ENCODE measurements around the gene REXO4. TPM values are rescaled to one million over a fixed set of nuclear protein-coding genes. Genes with fewer than 3 reads are reported as not detected.

Gene REXO4
- total and polyA plus RNA-seq, 4 experiments from 2014 or later: 10.7 to 39.0 (median 32.0) TPM

DNA sequence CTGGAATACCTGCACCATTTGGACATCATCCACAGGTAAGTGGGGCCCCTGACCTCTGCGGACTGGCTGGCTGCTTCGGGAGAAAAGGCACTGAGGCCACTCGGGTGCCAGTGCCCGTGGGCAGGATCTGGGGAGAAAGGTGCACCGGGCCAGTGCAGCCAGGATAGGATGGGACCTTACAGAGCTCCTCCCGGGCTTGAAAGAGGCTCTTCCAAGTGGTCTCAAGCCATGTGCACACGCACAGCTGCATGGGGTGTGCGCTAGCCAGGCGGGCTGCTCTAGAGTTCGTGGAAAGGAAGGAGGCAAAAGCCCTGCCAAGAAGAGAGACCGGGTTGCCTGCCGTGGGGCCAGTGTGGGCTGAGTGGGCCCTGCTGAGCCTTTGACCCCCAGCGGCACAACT lies 28.2 kb downstream of the REXO4 start:
- H3K4me3 ChIP-seq (ENCODE audit: low read length in 2 of 2): no peak overlapping the region
- no peak overlapping the region for H3K27ac Mint-ChIP-seq
- no peaks in the 10 kb centered on the region for H3K36me3 Mint-ChIP-seq
- no peak overlapping the region for H3K27ac ChIP-seq (ENCODE audit: low read depth, low read length)
- no peaks in the 10 kb centered on the region for H3K4me1 ChIP-seq (ENCODE audit: insufficient read depth, low read length)
- intact Hi-C loops (cut with micrococcal nuclease): no loop called here
- ChIA-PET CTCF (ENCODE audit: partially characterized antibody) (no interaction called here), POLR2A (ENCODE audit: partially characterized antibody) (no interaction called here)
- H3K27me3 Mint-ChIP-seq: peaks cover 4 to 8% of the 10 kb centered on the region in 2 donors
- H3K9me3 ChIP-seq (ENCODE audit: control insufficient read depth in 1 of 2, low read length in 2 of 2): no peaks in the 10 kb centered on the region
- DNase-seq: no peak
- no peak overlapping the region for H3K4me3 Mint-ChIP-seq
- no peaks in the 10 kb centered on the region for H3K36me3 ChIP-seq (ENCODE audit: insufficient read depth, low read length)
- H3K27me3 ChIP-seq (ENCODE audit: insufficient read depth, low read length): no peaks in the 10 kb centered on the region
- H3K4me1 Mint-ChIP-seq: no peaks in the 10 kb centered on the region
- no peaks in the 10 kb centered on the region for H3K9me3 Mint-ChIP-seq

DNA sequence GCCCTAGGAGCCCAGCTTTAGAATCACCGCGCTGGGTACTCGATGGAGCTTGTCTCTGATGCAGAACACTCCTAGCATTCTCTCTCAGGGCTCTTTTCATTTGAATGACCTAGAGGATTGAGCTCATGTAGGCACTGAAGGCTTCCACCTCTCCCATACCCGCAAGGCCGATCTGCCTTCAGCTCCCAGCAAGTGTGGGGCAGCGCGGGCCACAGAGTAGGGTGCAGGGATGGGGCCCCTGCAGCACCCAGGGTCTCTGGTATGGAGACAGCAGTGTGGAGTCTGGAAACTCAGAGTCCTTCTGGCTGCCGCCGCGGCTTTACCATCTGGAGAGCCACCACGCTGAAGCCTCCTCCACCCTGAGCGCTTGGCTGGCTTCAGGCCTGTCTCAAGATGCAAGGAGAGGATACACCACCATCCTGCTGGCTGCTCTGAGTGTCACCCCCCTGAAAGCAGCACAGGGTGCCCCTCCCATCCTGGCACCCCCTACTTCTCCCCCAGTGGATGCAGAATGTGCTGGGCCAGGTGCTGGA lies 28.7 kb downstream of the REXO4 start:
- H3K9me3 ChIP-seq (ENCODE audit: control insufficient read depth in 1 of 2, low read length in 2 of 2): no peaks in the 10 kb centered on the region
- Mint-ChIP-seq H3K36me3 (no peaks in the 10 kb centered on the region), H3K27ac (no peak overlapping the region), H3K4me1 (no peaks in the 10 kb centered on the region), H3K4me3 (no peak overlapping the region), H3K27me3 (peaks cover 4 to 8% of the 10 kb centered on the region in 2 donors), H3K9me3 (no peaks in the 10 kb centered on the region)
- intact Hi-C loops (cut with micrococcal nuclease): no loop called here
- no peaks in the 10 kb centered on the region for H3K27me3 ChIP-seq (ENCODE audit: insufficient read depth, low read length)
- H3K4me1 ChIP-seq (ENCODE audit: insufficient read depth, low read length): no peaks in the 10 kb centered on the region
- H3K36me3 ChIP-seq (ENCODE audit: insufficient read depth, low read length): no peaks in the 10 kb centered on the region
- POLR2A ChIA-PET (ENCODE audit: partially characterized antibody): no interaction called here
- peak in 1 of 5 donors; percentile 7 for DNase-seq
- CTCF ChIA-PET (ENCODE audit: partially characterized antibody): no interaction called here
- H3K27ac ChIP-seq (ENCODE audit: low read depth, low read length): no peak overlapping the region
- H3K4me3 ChIP-seq (ENCODE audit: low read length in 2 of 2): no peak overlapping the region

DNA sequence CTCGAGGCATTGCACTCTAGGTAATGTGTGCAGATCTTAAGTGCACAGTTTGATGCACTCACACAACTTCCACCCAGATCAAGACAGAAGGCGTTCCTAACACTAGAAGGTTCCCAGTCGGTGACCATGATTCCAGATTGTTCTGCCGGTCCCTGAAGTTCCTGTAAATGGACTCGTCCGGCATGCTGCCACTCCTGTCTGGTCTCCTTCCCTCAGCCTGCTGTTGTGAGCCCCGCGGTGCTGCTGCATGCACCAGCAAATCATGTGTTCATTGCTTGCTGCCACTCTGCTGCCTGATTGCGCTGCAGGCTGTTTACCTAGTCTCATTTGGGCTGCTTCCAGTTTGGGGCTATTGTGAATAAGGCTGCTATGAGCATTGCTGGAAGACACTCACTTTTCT lies 30.1 kb downstream of the REXO4 start:
- Mint-ChIP-seq H3K9me3 (no peaks in the 10 kb centered on the region), H3K4me3 (no peak overlapping the region), H3K36me3 (no peaks in the 10 kb centered on the region), H3K4me1 (no peaks in the 10 kb centered on the region), H3K27me3 (peaks cover 4 to 8% of the 10 kb centered on the region in 2 donors), H3K27ac (no peak overlapping the region)
- Histone ChIP-seq H3K27ac (ENCODE audit: low read depth, low read length) (no peak overlapping the region), H3K27me3 (ENCODE audit: insufficient read depth, low read length) (no peaks in the 10 kb centered on the region), H3K4me3 (ENCODE audit: low read length in 2 of 2) (no peak overlapping the region), H3K9me3 (ENCODE audit: control insufficient read depth in 1 of 2, low read length in 2 of 2) (no peaks in the 10 kb centered on the region), H3K4me1 (ENCODE audit: insufficient read depth, low read length) (no peaks in the 10 kb centered on the region), H3K36me3 (ENCODE audit: insufficient read depth, low read length) (no peaks in the 10 kb centered on the region)
- ChIA-PET POLR2A (ENCODE audit: partially characterized antibody) (no interaction called here), CTCF (ENCODE audit: partially characterized antibody) (interaction anchor here (1.2 kb wide), 1 partner anchor 8 kb away, joined by 3 read pairs; no protein-coding TSS in a partner anchor)
- DNase-seq: peak in 1 of 5 donors; percentile 4
- intact Hi-C loops (cut with micrococcal nuclease): no loop called here

DNA sequence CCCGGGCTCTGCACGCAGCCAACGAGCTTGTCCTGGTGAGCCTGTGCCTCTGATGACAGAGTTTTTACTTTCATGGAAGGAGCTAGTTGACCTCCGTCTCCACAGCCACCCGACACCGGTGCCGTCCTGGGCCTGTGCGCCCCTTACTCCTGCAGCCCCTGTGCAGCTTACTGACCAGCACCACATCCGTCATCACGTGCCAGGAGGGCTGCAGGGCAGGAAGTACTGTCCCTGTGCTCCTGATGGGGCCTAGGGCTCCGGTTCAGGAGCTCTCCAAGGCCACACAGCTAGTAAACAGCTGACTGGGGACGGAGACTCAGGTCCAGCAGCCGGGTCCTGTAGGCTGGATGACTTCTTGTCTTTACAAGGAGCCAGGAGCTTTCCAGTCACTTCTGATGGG lies 31.5 kb downstream of the REXO4 start:
- Histone ChIP-seq H3K9me3 (ENCODE audit: control insufficient read depth in 1 of 2, low read length in 2 of 2) (no peaks in the 10 kb centered on the region), H3K4me3 (ENCODE audit: low read length in 2 of 2) (no peak overlapping the region), H3K27me3 (ENCODE audit: insufficient read depth, low read length) (no peaks in the 10 kb centered on the region), H3K27ac (ENCODE audit: low read depth, low read length) (no peak overlapping the region), H3K4me1 (ENCODE audit: insufficient read depth, low read length) (no peaks in the 10 kb centered on the region), H3K36me3 (ENCODE audit: insufficient read depth, low read length) (no peaks in the 10 kb centered on the region)
- intact Hi-C loops (cut with micrococcal nuclease): no loop called here
- Mint-ChIP-seq H3K36me3 (no peaks in the 10 kb centered on the region), H3K27ac (no peak overlapping the region), H3K4me3 (no peak overlapping the region), H3K27me3 (peaks cover 4 to 6% of the 10 kb centered on the region in 2 donors), H3K9me3 (no peaks in the 10 kb centered on the region), H3K4me1 (no peaks in the 10 kb centered on the region)
- ChIA-PET POLR2A (ENCODE audit: partially characterized antibody) (interaction anchor here (1.1 kb wide), 1 partner anchor 10 kb away, joined by 4 read pairs; the partner anchor contains the start of gene STKLD1), CTCF (ENCODE audit: partially characterized antibody) (no interaction called here)
- peak in 1 of 5 donors; percentile 20 for DNase-seq

DNA sequence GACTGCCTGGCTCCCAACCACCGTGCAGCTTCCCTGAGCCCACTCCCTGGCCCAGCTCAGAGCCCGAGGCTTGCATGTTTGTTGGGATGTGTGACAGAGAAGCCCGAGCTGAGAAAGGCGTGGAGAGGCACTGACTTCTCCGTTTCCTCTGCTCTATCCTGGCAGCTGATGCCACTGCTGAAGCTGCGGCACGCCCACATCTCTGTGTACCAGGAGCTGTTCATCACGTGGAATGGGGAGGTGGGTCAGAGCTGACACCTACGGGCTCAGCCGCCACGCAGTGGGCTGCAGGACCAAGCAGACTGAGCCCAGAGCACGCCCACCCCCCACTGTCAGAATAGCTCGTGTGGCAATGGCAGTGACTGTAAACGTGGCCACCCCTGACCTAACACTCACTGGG lies 32.4 kb downstream of the REXO4 start:
- Histone ChIP-seq H3K36me3 (ENCODE audit: insufficient read depth, low read length) (no peaks in the 10 kb centered on the region), H3K4me3 (ENCODE audit: low read length in 2 of 2) (no peak overlapping the region), H3K9me3 (ENCODE audit: control insufficient read depth in 1 of 2, low read length in 2 of 2) (no peaks in the 10 kb centered on the region), H3K4me1 (ENCODE audit: insufficient read depth, low read length) (no peaks in the 10 kb centered on the region), H3K27me3 (ENCODE audit: insufficient read depth, low read length) (no peaks in the 10 kb centered on the region), H3K27ac (ENCODE audit: low read depth, low read length) (no peak overlapping the region)
- no peak overlapping the region for H3K27ac Mint-ChIP-seq
- no peaks in the 10 kb centered on the region for H3K4me1 Mint-ChIP-seq
- no peaks in the 10 kb centered on the region for H3K36me3 Mint-ChIP-seq
- H3K4me3 Mint-ChIP-seq: no peak overlapping the region
- H3K9me3 Mint-ChIP-seq: no peaks in the 10 kb centered on the region
- intact Hi-C loops (cut with micrococcal nuclease): no loop called here
- H3K27me3 Mint-ChIP-seq: peaks cover 2 to 4% of the 10 kb centered on the region in 2 donors
- ChIA-PET POLR2A (ENCODE audit: partially characterized antibody) (no interaction called here), CTCF (ENCODE audit: partially characterized antibody) (interaction anchor here (1.1 kb wide), 1 partner anchor 19 kb away, joined by 3 read pairs; no protein-coding TSS in a partner anchor)
- peak in 1 of 5 donors; percentile 3 for DNase-seq

DNA sequence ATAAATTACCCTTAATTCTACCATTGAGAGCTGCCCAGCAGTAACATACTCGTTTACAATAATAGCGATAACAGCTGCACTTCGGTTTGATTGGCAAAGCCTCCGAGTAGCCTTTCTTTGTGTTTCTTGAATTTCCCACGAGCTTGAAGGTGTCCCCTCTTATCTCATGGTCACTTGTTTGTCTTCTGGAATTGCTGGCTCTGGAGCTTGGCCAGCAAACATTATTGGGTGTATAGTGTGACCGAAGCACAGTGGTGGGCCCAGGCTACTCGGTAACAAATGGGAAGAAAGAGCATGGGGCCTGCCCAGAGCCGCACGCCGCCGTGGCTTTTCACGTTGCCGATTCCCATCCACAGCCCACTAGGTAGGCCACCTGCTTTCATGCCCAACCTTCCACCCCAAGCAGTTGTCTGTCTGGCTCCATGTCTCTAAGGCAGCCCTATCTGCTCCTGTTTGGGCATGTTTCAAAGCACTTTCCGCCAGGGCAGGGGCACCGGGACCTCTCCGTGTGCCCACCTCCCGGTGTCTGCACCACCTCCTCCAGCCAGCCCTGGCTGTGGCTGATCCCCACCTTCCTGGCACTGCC lies 33.0 kb downstream of the REXO4 start:
- Mint-ChIP-seq H3K4me3 (no peak overlapping the region), H3K27me3 (peaks cover 0 to 3% of the 10 kb centered on the region in 2 donors), H3K4me1 (no peaks in the 10 kb centered on the region), H3K27ac (no peak overlapping the region), H3K9me3 (no peaks in the 10 kb centered on the region), H3K36me3 (no peaks in the 10 kb centered on the region)
- intact Hi-C loops (cut with micrococcal nuclease): no loop called here
- Histone ChIP-seq H3K36me3 (ENCODE audit: insufficient read depth, low read length) (no peaks in the 10 kb centered on the region), H3K4me3 (ENCODE audit: low read length in 2 of 2) (no peak overlapping the region), H3K4me1 (ENCODE audit: insufficient read depth, low read length) (no peaks in the 10 kb centered on the region), H3K27ac (ENCODE audit: low read depth, low read length) (no peak overlapping the region), H3K9me3 (ENCODE audit: control insufficient read depth in 1 of 2, low read length in 2 of 2) (no peaks in the 10 kb centered on the region), H3K27me3 (ENCODE audit: insufficient read depth, low read length) (no peaks in the 10 kb centered on the region)
- DNase-seq: peak in 1 of 5 donors; percentile 8
- ChIA-PET CTCF (ENCODE audit: partially characterized antibody) (interaction anchor here (1.1 kb wide), 1 partner anchor 20 kb away, joined by 3 read pairs; no protein-coding TSS in a partner anchor), POLR2A (ENCODE audit: partially characterized antibody) (no interaction called here)

DNA sequence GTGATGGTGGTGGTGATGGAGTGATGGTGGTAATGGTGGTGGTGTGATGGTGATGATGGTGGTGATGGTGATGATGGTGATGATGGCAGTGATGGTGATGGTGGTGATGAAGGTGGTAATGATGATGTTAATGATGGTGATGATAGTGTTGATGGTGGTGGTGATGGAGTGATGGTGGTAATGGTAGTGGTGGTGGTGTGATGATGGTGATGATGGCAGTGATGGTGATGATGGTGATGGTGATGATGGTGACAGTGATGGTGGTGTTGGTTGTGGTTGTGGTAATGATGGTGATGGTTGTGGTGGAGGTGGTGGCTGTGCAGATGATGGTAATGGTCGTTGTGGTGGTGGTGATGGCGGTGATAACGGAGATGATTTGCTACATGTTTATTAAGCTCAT lies 34.4 kb downstream of the REXO4 start:
- Mint-ChIP-seq H3K27ac (no peak overlapping the region), H3K4me3 (no peak overlapping the region), H3K4me1 (no peaks in the 10 kb centered on the region), H3K9me3 (no peaks in the 10 kb centered on the region), H3K36me3 (no peaks in the 10 kb centered on the region), H3K27me3 (no peaks in the 10 kb centered on the region)
- Histone ChIP-seq H3K9me3 (ENCODE audit: control insufficient read depth in 1 of 2, low read length in 2 of 2) (no peaks in the 10 kb centered on the region), H3K4me3 (ENCODE audit: low read length in 2 of 2) (no peak overlapping the region), H3K4me1 (ENCODE audit: insufficient read depth, low read length) (no peaks in the 10 kb centered on the region), H3K27me3 (ENCODE audit: insufficient read depth, low read length) (no peaks in the 10 kb centered on the region), H3K36me3 (ENCODE audit: insufficient read depth, low read length) (no peaks in the 10 kb centered on the region), H3K27ac (ENCODE audit: low read depth, low read length) (no peak overlapping the region)
- ChIA-PET CTCF (ENCODE audit: partially characterized antibody) (no interaction called here), POLR2A (ENCODE audit: partially characterized antibody) (no interaction called here)
- intact Hi-C loops (cut with micrococcal nuclease): no loop called here
- DNase-seq: peak in 1 of 5 donors; percentile 7
